ENCODE results near the gene RAMP1. TPM values are rescaled to one million over a fixed set of nuclear protein-coding genes. Genes with fewer than 3 reads are reported as not detected.

The RAMP1 gene
- total RNA-seq, 1 donor from 2014 or later: 2.1 TPM

GRCh38 chr2:237909801-237910475, 50.5 kb downstream of the RAMP1 start:
- no peak overlapping the region for H3K4me3 Mint-ChIP-seq
- no peaks in the 10 kb centered on the region for H3K4me1 Mint-ChIP-seq
- H3K36me3 Mint-ChIP-seq: peaks cover 7% of the 10 kb centered on the region
- DNase-seq (ENCODE audit: low spot score in 2 of 2, unreplicated experiment in 2 of 2): no peak
- H3K27me3 Mint-ChIP-seq (ENCODE audit: low read depth): no peaks in the 10 kb centered on the region
- H3K9me3 Mint-ChIP-seq: peaks cover 12% of the 10 kb centered on the region
- no peak for TF ChIP-seq CTCF (IDR thresholded peaks at IDR 0.05; ENCODE audit: unreplicated experiment)
- no peak overlapping the region for H3K27ac Mint-ChIP-seq

- H3K4me1 Mint-ChIP-seq: no peaks in the 10 kb centered on the region
- peaks cover 7% of the 10 kb centered on the region for H3K36me3 Mint-ChIP-seq
- DNase-seq (ENCODE audit: low spot score in 2 of 2, unreplicated experiment in 2 of 2): no peak
- no peak overlapping the region for H3K27ac Mint-ChIP-seq
- H3K9me3 Mint-ChIP-seq: peaks cover 12% of the 10 kb centered on the region
- no peaks in the 10 kb centered on the region for H3K27me3 Mint-ChIP-seq (ENCODE audit: low read depth)
- TF ChIP-seq CTCF (IDR thresholded peaks at IDR 0.05; ENCODE audit: unreplicated experiment): no peak
- no peak overlapping the region for H3K4me3 Mint-ChIP-seq
Observed at GRCh38 chr2:237910576-237911362, 51.3 kb downstream of the RAMP1 start.

DNA sequence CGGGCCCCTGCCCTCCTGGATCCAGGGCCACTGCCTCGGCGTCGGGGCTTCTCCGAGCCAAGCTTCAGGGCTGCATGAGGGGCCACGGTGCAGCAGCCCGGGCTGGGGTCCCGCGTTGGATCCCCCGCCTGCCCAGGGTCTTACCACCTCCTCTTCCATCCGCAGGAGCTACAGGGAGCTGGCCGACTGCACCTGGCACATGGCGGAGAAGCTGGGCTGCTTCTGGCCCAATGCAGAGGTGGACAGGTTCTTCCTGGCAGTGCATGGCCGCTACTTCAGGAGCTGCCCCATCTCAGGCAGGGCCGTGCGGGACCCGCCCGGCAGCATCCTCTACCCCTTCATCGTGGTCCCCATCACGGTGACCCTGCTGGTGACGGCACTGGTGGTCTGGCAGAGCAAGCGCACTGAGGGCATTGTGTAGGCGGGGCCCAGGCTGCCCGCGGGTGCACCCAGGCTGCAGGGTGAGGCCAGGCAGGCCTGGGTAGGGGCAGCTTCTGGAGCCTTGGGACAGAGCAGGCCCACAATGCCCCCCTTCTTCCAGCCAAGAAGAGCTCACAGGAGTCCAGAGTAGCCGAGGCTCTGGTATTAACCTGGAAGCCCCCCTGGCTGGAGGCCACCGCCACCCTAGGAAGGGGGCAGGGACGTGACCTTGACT, 52.1 kb downstream of the RAMP1 start:
- DNase-seq (ENCODE audit: low spot score in 2 of 2, unreplicated experiment in 2 of 2): no peak
- TF ChIP-seq CTCF (IDR thresholded peaks at IDR 0.05; ENCODE audit: unreplicated experiment): no peak
- Mint-ChIP-seq H3K36me3 (peaks cover 7% of the 10 kb centered on the region), H3K9me3 (peaks cover 12% of the 10 kb centered on the region), H3K27ac (no peak overlapping the region), H3K27me3 (ENCODE audit: low read depth) (no peaks in the 10 kb centered on the region), H3K4me3 (no peak overlapping the region), H3K4me1 (no peaks in the 10 kb centered on the region)

DNA sequence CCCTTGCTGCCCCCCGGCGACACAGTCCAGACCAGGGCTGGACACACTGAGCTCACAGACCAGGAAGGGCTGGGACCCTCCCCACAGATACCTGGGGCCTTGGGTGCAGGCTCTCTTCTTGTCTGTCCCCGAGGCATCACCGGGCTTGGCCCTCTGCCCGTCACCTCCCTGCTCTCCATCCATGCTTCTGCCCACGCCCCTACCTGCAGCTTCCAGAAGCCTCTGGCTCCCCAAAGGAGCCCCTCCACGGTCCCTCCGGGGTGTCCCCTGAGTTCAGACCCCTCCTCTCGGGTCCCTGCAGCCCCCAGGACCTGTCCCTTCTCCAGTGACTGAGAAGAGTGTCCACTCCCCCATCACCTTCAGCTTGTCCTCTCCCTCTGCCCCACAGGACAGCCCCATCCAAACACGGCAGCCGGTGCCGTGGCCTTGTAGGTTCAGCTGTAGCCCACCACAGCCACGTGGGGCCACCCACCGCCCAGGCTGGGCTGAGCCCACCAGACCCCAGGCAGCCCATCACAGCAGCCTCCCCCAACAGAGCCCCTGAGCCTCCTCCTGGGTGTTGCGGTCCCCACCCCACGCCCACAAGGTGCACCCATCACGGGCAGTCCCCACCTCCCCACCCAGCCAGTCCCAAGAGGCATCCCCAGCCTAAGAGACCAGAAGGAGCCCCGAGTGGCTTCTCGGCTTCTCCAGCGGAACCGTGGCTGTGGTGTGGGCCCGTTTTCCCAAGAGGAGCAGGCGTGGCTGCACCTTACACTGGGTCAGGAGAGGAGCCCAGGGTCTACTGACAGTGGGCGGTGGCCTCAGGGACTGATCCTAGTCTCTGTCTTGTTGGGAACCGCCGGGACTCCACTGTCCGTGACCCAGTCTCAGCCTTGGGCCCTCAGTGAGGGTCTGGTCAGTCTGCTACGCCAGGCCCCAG, 53.1 kb downstream of the RAMP1 start:
- Mint-ChIP-seq H3K4me3 (no peak overlapping the region), H3K4me1 (no peaks in the 10 kb centered on the region), H3K36me3 (peaks cover under 1% of the 10 kb centered on the region), H3K27ac (no peak overlapping the region), H3K27me3 (ENCODE audit: low read depth) (no peaks in the 10 kb centered on the region), H3K9me3 (peaks cover 5% of the 10 kb centered on the region)
- DNase-seq (ENCODE audit: low spot score in 2 of 2, unreplicated experiment in 2 of 2): no peak
- no peak for TF ChIP-seq CTCF (IDR thresholded peaks at IDR 0.05; ENCODE audit: unreplicated experiment)
